KOPT-K1 (cell line): Measurements from ENCODE around the gene DLG2.
"Not testable (repeated sequence)": the region's sequence is repeated elsewhere in the genome, so short reads cannot be mapped to it uniquely, and the experiment has no call there.

Experiments used
- H3K27ac ChIP-seq: fragments of 200-600 bp; sonication (generic); 2 replicates; pipeline ENCODE4 v1.5.1; 2016; ENCODE audit warnings: antibody characterized with exemption, mild to moderate bottlenecking, low read depth, low read length; ENCODE audit not compliant: poor library complexity, severe bottlenecking
- H3K36me3 ChIP-seq: fragments of 200-600 bp; sonication (generic); 2 replicates; pipeline ENCODE4 v1.5.1; 2017; ENCODE audit warnings: antibody characterized with exemption, mild to moderate bottlenecking, low read length, moderate library complexity; ENCODE audit not compliant: insufficient read depth
- H3K9me3 ChIP-seq: fragments of 200-600 bp; sonication (generic); 2 replicates; pipeline ENCODE4 v1.5.1; 2017; ENCODE audit warnings: antibody characterized with exemption, low read length, mild to moderate bottlenecking; ENCODE audit not compliant: insufficient read depth, poor library complexity, severe bottlenecking

Gene DLG2

DNA sequence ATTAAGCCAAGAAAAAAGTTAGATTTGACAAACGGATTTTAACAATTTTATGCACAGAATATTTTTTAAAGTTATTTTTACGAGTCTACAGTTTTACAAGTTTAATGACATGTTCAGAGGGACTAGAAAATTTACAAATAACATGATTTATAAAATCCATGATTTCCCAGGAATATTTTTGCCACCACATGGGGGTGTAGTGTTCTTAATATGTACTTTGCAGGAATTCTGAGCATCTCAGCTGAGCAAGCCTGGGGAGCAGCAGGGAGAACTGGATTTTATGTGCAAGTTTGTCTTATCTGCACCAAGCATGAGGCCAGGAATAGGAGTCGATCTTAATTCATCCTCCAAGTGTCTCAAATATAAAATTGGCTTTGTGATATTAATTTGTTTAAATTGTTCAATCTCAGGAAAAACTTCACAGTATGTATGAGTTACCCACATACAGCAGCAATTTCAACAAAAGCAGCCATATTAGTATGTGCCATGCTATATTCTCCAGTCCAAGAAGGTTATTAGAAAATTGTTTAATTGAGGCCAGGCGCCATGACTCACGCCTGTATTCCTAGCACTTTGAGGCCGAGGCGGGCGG is 826.3 kb downstream of the DLG2 start:
- H3K27ac ChIP-seq: no peak overlapping the region
- no peaks in the 10 kb centered on the region for H3K36me3 ChIP-seq
- H3K9me3 ChIP-seq: no peaks in the 10 kb centered on the region

DNA sequence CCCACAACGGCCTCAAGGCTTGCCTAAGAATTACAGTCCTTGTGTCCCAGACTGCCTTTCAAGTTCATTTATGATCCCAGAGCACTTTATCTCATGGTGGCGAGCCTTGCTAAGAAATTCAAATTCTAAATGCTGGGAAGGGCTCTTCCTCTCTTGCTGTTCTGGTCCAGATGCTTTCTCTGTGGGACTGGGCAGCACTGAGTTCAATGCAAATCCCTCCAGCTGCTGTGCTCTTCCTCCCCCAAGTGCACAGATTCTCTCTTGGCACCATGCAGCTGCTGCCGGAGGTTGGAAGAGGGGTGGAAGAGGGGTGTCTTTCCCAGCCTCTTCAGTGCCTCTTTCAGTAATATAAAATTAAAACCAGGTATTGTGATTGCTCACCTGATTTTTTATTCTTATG is 828.0 kb downstream of the DLG2 start:
- Histone ChIP-seq H3K36me3 (no peaks in the 10 kb centered on the region), H3K9me3 (no peaks in the 10 kb centered on the region), H3K27ac (no peak overlapping the region)

DNA sequence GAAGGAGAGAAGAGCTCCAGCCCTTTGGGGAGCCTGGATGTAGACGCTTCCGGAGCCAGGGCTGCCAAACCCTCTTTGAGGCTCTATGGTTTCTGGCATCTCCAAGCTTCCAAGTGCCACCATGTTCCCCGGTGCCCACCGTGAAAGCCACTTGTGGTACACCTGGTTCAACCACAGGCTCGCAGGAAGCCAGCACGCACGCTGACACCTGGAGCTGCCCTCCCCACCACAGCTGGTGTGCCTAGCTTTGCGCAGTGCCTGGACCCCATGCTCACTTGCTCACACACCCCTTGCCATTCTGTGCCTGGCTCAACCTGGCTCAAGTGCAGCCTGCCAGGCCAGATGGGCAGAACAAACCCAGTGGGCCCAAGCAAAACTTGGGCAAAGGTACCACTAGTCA is 831.4 kb downstream of the DLG2 start:
- Histone ChIP-seq H3K27ac (no peak overlapping the region), H3K9me3 (no peaks in the 10 kb centered on the region), H3K36me3 (no peaks in the 10 kb centered on the region)

DNA sequence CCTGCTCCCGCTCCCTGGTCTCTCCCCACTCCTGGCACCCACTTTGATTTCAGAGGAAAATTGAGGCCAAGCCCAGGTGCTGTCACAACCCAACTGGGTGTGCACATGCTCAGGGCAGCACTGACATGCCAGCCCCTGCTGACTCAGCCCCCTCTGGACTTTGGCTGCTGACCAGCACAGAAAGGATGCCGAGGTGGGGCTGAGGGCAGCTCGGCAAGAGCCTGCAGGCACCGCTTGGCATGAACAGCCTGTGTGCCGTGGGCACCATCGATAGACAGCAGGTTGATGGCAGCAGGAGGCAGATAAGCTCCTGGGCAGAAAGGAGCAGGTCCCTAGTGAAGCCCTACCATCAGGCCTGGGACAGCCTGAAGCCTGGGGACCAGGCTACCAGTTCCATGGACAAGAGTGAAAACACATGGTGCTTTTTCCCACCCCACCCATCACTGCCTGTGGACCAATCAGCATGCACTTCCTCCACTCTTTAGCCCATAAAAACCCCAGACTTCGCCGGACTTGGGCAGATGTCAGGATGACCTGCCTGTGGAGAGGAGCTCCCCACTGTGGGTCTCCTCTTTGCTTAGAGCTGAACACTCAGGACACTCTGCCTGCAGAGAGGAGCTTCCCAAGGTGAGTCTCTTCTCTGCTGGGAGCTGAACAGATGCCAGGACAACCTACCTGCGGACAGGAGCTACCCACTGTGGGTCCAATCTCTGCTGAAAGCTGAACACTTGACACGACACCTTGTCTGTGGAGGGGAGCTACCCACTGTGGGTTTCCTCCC is 832.3 kb downstream of the DLG2 start:
- H3K36me3 ChIP-seq: no peaks in the 10 kb centered on the region
- H3K27ac ChIP-seq: no peak overlapping the region
- no peaks in the 10 kb centered on the region for H3K9me3 ChIP-seq

DNA sequence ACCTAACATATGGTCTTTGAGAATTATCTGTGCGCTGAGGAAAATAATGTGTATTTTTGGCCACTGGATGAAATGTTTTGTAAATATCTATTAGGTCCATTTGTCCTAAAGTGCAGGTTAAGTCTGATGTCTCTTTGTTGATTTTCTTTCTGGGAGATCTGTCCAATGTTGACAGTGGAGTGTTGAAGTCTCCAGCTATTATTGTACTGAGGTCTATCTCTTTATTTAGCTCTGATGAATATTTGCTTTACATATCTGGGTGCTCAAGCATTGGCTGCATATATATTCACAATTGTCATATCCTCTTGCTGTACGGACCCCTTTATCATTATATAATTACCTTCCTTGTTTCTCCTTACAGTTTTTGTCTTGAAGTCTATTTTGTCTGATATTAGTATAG is 833.8 kb downstream of the DLG2 start:
- Histone ChIP-seq H3K36me3 (no peaks in the 10 kb centered on the region), H3K9me3 (no peaks in the 10 kb centered on the region), H3K27ac (no peak overlapping the region)

DNA sequence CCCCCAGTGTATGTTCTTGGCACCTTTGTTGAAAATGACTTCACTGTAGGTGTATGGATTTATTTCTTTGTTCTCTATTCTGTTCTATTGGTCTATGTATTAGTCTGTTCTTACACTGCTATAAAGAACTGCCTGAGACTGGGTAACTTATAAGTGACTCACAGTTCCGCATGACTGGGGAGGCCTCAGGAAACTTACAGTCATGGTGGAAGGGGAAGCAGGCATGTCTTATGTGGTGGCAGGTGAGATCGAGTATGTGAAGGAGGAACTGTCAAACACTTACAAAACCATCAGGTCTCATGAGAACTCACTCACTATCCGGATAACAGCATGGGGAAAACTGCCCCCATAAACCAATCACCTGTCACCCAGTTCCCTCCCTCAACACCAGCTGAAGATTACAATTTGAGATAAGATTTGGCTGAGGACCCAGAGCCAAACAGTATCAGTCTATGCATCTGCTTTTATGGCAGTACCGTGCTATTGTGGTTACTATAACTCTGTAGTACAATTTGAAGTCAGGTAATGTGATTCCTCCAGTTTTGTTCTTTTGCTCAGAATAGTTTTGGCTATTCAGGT is 836.2 kb downstream of the DLG2 start:
- H3K9me3 ChIP-seq: no peaks in the 10 kb centered on the region
- no peaks in the 10 kb centered on the region for H3K36me3 ChIP-seq
- H3K27ac ChIP-seq: no peak overlapping the region

DNA sequence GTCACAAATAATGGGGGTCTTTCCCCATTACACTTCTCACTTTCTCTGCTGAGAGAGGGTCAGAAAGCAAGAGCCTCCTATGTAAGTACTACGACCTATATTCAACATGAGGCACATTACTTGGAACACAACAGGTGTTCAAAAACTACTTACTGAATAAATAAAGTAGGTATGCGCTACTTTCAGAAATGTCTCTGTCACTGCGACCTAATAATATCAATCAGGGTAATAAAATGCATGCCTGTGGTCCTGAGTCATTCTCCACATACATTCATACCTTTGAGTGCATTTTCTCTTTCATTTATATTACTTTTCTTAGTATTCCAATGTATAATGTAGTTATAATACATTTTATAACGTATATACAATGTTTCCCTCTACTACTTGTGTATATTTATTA is 838.9 kb downstream of the DLG2 start:
- no peak overlapping the region for H3K27ac ChIP-seq
- H3K9me3 ChIP-seq: no peaks in the 10 kb centered on the region
- no peaks in the 10 kb centered on the region for H3K36me3 ChIP-seq

DNA sequence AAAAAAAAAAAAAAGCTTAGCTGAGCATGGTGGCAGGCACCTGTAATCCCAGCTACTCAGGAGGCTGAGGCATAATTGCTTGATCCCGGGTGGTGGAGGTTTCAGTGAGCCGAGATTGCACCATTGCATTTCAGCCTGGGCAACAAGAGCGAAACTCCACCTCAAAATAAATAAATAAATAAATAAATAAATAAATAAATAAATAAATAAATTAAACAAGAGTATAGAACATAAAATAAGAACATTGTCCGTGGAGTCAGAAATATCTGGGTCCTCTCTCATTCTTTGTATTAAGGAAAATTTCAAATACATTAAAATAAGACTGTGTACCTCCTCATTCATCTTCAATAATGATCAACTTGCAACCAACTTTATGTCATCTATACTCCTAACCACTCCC is 843.0 kb downstream of the DLG2 start:
- not testable (repeated sequence) for H3K27ac ChIP-seq, H3K36me3 ChIP-seq, H3K9me3 ChIP-seq

DNA sequence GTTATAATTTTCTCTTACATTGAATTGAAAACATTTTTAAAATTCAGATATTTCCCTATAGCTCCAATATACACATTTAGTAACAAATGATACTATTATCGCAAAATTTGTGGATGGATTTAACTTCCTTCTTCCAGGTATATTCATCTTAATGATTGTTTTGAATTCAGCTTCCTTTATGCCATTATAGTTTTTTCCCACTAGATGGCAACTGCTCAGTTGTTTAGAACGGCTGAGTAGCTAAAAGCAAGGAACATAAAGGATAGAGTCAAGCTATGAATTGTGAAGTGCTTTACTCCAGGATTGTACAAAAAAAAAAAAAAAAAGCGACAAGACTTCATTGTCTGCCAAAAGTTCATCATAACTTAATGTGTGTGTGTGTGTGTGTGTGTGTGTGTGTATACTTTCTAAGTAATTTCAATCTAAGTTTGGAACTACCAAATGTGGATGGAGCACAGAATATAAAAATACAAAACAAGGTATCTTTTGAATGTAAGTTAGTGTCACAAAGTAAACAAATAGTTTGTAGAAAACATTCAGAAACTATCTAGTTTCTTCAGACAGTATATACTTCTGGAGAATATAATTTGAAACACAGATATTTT is 846.4 kb downstream of the DLG2 start:
- Histone ChIP-seq H3K36me3 (no peaks in the 10 kb centered on the region), H3K9me3 (no peaks in the 10 kb centered on the region), H3K27ac (no peak overlapping the region)

DNA sequence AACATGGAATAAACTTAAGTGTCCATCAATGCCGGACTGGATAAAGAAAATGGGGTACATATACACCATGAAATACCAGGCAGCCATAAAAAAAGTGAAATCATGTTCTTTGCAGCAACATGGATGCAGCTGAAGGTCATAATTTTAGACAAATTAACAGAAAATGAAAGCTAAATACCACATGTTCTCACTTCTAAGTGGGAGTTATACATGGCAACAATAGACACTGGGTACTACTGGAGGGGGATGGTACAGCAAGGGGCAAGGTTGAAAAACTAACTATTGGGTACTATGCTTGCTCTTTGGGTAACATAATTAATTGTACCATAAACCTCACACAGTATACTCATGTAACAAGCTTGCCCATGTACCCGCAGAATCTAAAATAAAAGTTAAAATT is 851.6 kb downstream of the DLG2 start:
- Histone ChIP-seq H3K9me3 (no peaks in the 10 kb centered on the region), H3K36me3 (no peaks in the 10 kb centered on the region), H3K27ac (no peak overlapping the region)

DNA sequence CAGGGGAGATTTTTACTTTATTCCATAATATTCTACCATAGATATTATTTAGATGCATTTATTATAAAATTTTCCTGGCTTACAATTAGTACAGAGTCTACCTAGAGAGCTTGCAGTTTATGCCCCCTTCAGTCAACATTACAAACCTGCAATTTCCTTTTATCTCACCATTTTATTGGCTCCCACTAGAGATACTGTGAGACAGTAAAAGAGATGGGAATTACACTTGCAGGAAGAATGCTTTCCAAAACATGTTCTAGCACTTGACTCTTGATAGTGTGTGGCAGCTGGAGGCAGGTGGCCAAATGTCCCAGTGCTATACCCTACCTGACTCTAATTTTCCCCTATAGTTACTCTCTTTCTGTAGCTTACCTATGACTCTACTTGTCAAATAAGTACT is 863.2 kb downstream of the DLG2 start:
- Histone ChIP-seq H3K9me3 (no peaks in the 10 kb centered on the region), H3K27ac (no peak overlapping the region), H3K36me3 (no peaks in the 10 kb centered on the region)

DNA sequence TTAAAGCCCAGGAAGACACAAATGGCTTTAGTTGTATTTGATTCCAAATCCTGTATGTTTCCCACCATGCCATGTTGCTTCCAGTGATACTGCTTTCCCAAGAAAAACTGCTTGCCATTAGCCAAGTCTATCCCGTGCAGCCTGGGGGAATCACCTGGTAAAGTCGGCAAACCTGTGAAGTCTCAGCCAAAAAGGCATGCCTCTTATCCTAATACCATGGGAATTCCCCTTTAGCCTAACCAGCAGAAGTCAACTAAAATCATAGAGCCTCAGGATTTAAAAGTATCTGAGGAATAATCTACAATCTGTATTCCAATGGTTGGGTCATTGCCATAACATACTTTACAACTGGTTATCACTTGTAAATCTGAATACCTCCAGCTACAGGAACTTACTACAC is 869.4 kb downstream of the DLG2 start:
- H3K9me3 ChIP-seq: no peaks in the 10 kb centered on the region
- no peaks in the 10 kb centered on the region for H3K36me3 ChIP-seq
- H3K27ac ChIP-seq: no peak overlapping the region

DNA sequence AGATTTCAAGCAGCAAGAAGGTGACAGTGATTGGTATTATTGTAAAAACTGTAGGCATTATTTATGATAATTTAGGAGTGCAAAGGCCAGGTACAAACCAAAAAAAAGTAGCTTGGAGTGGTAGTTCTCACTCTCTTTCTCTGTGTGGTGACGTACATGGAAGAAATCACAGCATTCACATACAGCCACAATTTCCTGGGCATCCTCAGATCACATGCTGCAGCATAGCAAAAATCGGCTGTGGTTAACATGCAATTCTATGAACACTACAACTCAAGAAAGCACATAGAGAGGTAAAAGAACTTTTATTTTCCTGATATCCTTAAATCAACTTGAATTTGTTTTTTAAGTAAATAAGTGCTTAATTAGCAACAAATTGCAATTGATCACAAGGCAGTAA is 875.8 kb downstream of the DLG2 start:
- Histone ChIP-seq H3K36me3 (no peaks in the 10 kb centered on the region), H3K9me3 (no peaks in the 10 kb centered on the region), H3K27ac (no peak overlapping the region)

DNA sequence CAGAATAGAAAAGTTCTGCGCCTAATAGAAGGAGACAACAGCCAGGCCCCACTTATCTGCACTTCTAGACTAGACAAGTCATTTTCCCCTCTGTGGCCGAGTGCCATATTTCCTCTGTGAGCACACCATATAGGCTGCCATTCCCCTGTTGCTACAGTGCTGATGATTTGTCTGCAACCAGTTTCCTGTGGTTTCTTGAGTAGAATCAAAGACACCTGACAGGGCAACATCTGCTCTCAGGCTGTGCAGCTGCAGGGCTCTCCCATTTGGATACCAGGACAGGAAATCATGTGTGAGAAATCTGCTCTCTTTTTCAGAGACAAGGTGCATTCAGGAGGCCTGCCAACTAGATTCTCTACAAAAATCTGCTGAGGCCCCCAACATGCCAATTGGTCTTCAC is 879.3 kb downstream of the DLG2 start:
- H3K9me3 ChIP-seq: no peaks in the 10 kb centered on the region
- no peak overlapping the region for H3K27ac ChIP-seq
- no peaks in the 10 kb centered on the region for H3K36me3 ChIP-seq

DNA sequence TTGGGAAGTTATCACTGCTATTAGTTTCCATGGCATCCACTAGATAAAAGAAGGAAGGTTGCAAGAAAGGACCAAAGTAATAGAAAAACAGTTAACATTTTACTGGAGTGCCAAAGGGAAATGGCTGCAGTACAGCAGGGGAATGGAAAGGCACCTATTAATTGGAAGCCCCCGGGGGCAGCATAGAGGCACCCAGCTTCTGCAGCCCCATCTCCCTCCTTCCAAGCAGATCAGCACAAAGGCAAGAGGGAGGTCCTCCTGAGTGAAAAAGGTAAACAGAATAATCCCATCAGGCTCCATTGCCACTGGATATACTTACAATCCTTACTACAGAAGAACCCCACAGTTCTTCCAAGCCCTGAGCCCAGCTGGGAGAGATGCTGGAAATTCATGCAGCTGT is 887.1 kb downstream of the DLG2 start:
- no peaks in the 10 kb centered on the region for H3K36me3 ChIP-seq
- H3K27ac ChIP-seq: no peak overlapping the region
- no peaks in the 10 kb centered on the region for H3K9me3 ChIP-seq

DNA sequence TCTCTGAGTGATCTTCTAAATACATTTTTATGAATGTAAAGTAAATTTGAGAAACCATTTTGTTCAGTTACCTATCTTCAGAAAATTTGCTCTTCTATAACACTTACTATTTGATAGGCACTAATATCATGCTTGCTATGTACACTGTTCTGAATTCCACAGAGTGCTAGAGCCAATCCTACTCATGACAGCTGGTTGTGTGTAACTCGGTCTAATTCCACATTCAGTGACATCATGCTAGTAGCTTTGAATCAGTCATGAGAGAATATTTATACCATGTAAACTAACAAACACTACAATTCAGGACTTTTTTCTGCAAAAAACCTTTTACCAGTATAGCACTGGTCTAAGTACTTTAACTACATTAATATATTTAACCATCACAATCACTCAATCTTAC is 902.9 kb downstream of the DLG2 start:
- Histone ChIP-seq H3K36me3 (no peaks in the 10 kb centered on the region), H3K27ac (no peak overlapping the region), H3K9me3 (no peaks in the 10 kb centered on the region)
